Stomach (tissue), 9 donors: ENCODE measurements around the gene LSAMP. TPM values are rescaled to one million over a fixed set of nuclear protein-coding genes. Genes with fewer than 3 reads are reported as not detected.
A peak's percentile ranks its signal among the peaks of the same experiment; 100 is the strongest.

ENCODE experiments used
- DNase-seq, 2 donors: peaks; one replicate each; pipeline versions ENCODE4 v3.0.0 to v3.0.0-alpha.2; 2013 to 2019
- H3K27ac ChIP-seq, 5 donors: fragments of 200-600 bp in 4 of 5; sonication (generic) in 4 of 5; one replicate each; pipeline ENCODE4 v1.5.1; 2013 to 2019; ENCODE audit warnings: mild to moderate bottlenecking in 1 of 5, moderate library complexity in 1 of 5
- H3K27me3 ChIP-seq, 3 donors: fragments of 200-600 bp; sonication (generic); one replicate each; pipeline ENCODE4 v1.5.1; 2017 to 2019; ENCODE audit warnings: mixed run types in 1 of 3
- H3K36me3 ChIP-seq, 4 donors: fragments of 200-600 bp; sonication (generic); 1 replicate in 3 of 4; 2 replicates in 1 of 4; pipeline ENCODE4 v1.5.1; 2016 to 2019
- H3K4me1 ChIP-seq, 4 donors: fragments of 200-600 bp; sonication (generic); one replicate each; pipeline ENCODE4 v1.5.1; 2016 to 2019
- H3K4me3 ChIP-seq, 4 donors: fragments of 200-600 bp; sonication (generic) in 3 of 4; one replicate each; pipeline ENCODE4 v1.5.1; 2016 to 2019; ENCODE audit warnings: mild to moderate bottlenecking in 1 of 4
- H3K9me3 ChIP-seq, 4 donors: fragments of 200-600 bp; sonication (generic); one replicate each; pipeline ENCODE4 v1.5.1; 2016 to 2019
- CTCF ChIP-seq, 7 experiments: fragments of 450-650 bp in 4 of 7; fragments of 200-600 bp in 3 of 7; sonication (generic) in 3 of 7; IDR thresholded peaks; one replicate each; pipeline ENCODE4 v1.5.1; 2016 to 2019; ENCODE audit warnings: antibody characterized with exemption in 7 of 7, control low read depth in 2 of 7, mild to moderate bottlenecking in 1 of 7
- EP300 ChIP-seq: sonication (generic); formaldehyde crosslinking; IDR thresholded peaks from one replicate; pipeline ENCODE4 v1.6.1; 2017; ENCODE audit warnings: antibody characterized with exemption
- POLR2A ChIP-seq, 4 donors: fragments of 450-650 bp; IDR thresholded peaks; one replicate each; pipeline ENCODE4 v1.6.1; 2016; ENCODE audit warnings: antibody characterized with exemption in 4 of 4, control low read depth in 2 of 4, mild to moderate bottlenecking in 1 of 4, moderate library complexity in 1 of 4
- POLR2AphosphoS5 ChIP-seq, 3 donors: sonication (generic); formaldehyde crosslinking; IDR thresholded peaks; one replicate each; pipeline ENCODE4 v1.6.1; 2016; ENCODE audit warnings: antibody characterized with exemption in 3 of 3
- WGBS, 5 donors: extraction: QIAGEN DNeasy Blood & Tissue Kit in 3 of 5; methylation state at CpG; one replicate each; pipeline versions ENCODE4 v1.1.5 to v1.1.7; 2013 to 2018; 5-methylcytosine and 5-hydroxymethylcytosine counted together
- intact Hi-C: fragments of 100-400 bp; cut with DNase I; formaldehyde crosslinking; loops from one replicate; pipeline ENCODE4 v1.15.1; 2023; ENCODE audit warnings: low total_unique reads
- polyA plus RNA-seq, 3 donors: library from polyadenylated mRNA; stranded (reverse); fragments of 200-250 nt; gene quantifications; one replicate each; pipeline ENCODE4 v1.2.3, GENCODE V29; 2013
- total RNA-seq, 5 donors: library from RNA; depleted of rRNA; stranded (reverse); fragments of >200 nt; gene quantifications; one replicate each; pipeline versions ENCODE4 v1.1.0 to v1.2.3, GENCODE V29; 2014 to 2016
- donor health status: healthy with polysubstance abuse.
- donor health status: Bipolar disorder and iron deficiency.
- donor health status: healthy.

LSAMP gene
- total and polyA plus RNA-seq, 8 donors, result 1.1 to 20.7 (median 1.7) TPM

DNA sequence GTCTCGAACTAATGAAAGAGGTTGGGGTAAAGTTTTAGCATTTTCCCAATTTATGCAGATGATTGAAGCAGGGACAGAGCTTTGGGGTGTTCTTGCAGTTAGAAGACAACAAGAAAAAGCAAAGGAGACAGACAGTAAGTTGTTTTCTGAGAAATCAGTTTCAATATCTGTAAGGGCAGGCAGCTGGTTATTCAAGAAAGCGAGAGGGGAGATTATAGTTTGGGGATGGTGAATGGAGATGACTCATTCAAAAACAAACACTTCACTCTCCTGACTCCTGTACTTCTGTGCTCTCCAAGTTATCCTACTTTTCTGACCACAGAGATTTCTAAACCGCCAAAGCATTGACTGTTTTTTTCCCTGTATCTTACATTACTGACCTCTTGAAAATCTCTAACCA, 469.9 kb downstream of the LSAMP start:
- Histone ChIP-seq H3K4me1 (no peaks in the 10 kb centered on the region), H3K9me3 (no peaks in the 10 kb centered on the region), H3K36me3 (no peaks in the 10 kb centered on the region), H3K27me3 (no peaks in the 10 kb centered on the region), H3K27ac (no peak overlapping the region), H3K4me3 (no peak overlapping the region)
- 41 to 58% (median 49%) methylated on average over 3 of the region's 3 CpGs for WGBS, 5 donors
- intact Hi-C loops, result no loop called here
- TF ChIP-seq EP300 (no peak), POLR2A (IDR thresholded peaks at IDR 0.05) (no peak), POLR2AphosphoS5 (IDR thresholded peaks at IDR 0.05) (no peak), CTCF (IDR thresholded peaks at IDR 0.05) (no peak)
- no peak for DNase-seq

DNA sequence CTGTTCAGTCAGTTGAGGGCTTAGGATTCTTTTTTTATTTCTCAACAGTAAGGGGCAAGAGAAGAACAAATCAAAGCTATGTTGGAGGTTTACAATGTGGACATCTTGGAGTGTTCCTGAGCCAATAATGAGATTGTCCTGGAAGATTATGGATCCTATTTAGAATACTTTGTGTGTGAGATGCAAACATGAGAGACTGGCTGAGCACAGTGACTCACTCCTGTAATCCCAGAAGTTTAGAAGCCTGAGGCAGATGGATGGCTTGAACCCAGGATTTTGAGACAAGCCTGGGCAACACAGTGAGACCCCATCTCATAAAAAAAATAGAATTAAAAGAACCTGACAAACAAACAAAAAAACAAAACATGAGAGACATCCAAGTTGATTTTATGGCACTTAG, 470.3 kb downstream of the LSAMP start:
- no peak for DNase-seq
- H3K4me1 ChIP-seq, result no peaks in the 10 kb centered on the region
- H3K27me3 ChIP-seq, result no peaks in the 10 kb centered on the region
- H3K27ac ChIP-seq, result no peak overlapping the region
- H3K9me3 ChIP-seq, result no peaks in the 10 kb centered on the region
- no peak for TF ChIP-seq CTCF (IDR thresholded peaks at IDR 0.05)
- TF ChIP-seq POLR2AphosphoS5 (IDR thresholded peaks at IDR 0.05), result no peak
- TF ChIP-seq POLR2A (IDR thresholded peaks at IDR 0.05), result no peak
- TF ChIP-seq EP300, result no peak
- intact Hi-C loops, result no loop called here
- no peak overlapping the region for H3K4me3 ChIP-seq
- no peaks in the 10 kb centered on the region for H3K36me3 ChIP-seq

GRCh38 chr3:115968871-115969270, 476.4 kb downstream of the LSAMP start:
- TF ChIP-seq EP300 (no peak), POLR2A (IDR thresholded peaks at IDR 0.05) (no peak), CTCF (IDR thresholded peaks at IDR 0.05) (no peak), POLR2AphosphoS5 (IDR thresholded peaks at IDR 0.05) (no peak)
- Histone ChIP-seq H3K27ac (no peak overlapping the region), H3K4me1 (no peaks in the 10 kb centered on the region)

DNA sequence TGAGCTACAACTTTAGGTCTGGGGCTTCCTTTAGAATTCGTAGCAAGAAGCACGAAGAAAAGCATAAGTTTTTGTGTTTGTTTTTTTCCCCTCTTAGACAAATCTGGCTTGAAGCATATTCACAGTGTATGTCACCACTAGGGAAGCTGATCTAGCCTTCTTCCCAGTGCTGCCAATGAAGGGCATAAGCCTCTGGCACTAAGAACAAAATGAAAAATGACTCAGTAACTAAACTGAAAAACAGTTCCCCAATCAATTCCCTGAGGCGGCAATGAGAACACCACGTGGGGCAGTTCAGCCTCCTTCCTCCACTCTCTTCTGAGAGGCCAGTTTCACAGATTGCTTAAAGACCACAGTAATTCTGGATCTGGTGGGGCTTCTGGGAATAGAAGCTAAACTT, 483.9 kb downstream of the LSAMP start:
- H3K9me3 ChIP-seq, result no peaks in the 10 kb centered on the region
- DNase-seq, result peak in 1 of 2 donors; percentile 3
- H3K36me3 ChIP-seq, result no peaks in the 10 kb centered on the region
- no peaks in the 10 kb centered on the region for H3K27me3 ChIP-seq
- no peak overlapping the region for H3K27ac ChIP-seq
- no peaks in the 10 kb centered on the region for H3K4me1 ChIP-seq
- TF ChIP-seq POLR2AphosphoS5 (IDR thresholded peaks at IDR 0.05) (no peak), CTCF (IDR thresholded peaks at IDR 0.05) (no peak), POLR2A (IDR thresholded peaks at IDR 0.05) (no peak), EP300 (no peak)
- no peak overlapping the region for H3K4me3 ChIP-seq
- 61 to 76% (median 71%) methylated on average over 4 of the region's 4 CpGs for WGBS, 5 donors
- intact Hi-C loops, result no loop called here

More at GRCh38 chr3:115968871-115969270, 476.4 kb downstream of the LSAMP start:
- intact Hi-C loops, result no loop called here
- 72 to 93% (median 87%) methylated on average over 4 of the region's 4 CpGs for WGBS, 5 donors
- H3K9me3 ChIP-seq, result peaks cover 0 to 5% (median 2%) of the 10 kb centered on the region in 4 donors
- no peak for DNase-seq
- no peaks in the 10 kb centered on the region for H3K27me3 ChIP-seq
- H3K4me3 ChIP-seq, result no peak overlapping the region
- H3K36me3 ChIP-seq, result no peaks in the 10 kb centered on the region
